K562 (cell line): ENCODE data around the gene PIK3C2A. TPM values are rescaled to one million over a fixed set of nuclear protein-coding genes. Genes with fewer than 3 reads are reported as not detected.

ENCODE experiments used
- ATAC-seq: fragments of 200-7000 bp; cut with Tn5 transposase; 3 replicates; pipeline ENCODE4 v1.9.1; 2020; ENCODE audit warnings: moderate library complexity
- BruUV-seq: library from RNA; stranded (reverse); fragments of 400-500 nt; replicated peaks from 2 replicates; lab custom pipeline; 2021; lab: Mats Ljungman, UMichigan
- CTCF ChIA-PET: fragments of 300-600 bp; formaldehyde crosslinking; extraction: SDS; loops from one replicate; lab custom pipeline; 2021; ENCODE audit warnings: low intra/inter-chr PET ratio; lab: Yijun Ruan, JAX
- POLR2A ChIA-PET: fragments of 300-600, 350-650 bp; sonication (Branson Sonifier 250); formaldehyde crosslinking; extraction: SDS; loops from one replicate; lab custom pipeline; 2021; ENCODE audit warnings: antibody characterized with exemption, inconsistent platforms; lab: Yijun Ruan, JAX
- DNase-seq, 4 experiments: peaks; one replicate each; pipeline versions ENCODE4 v3.0.0 to v3.0.0-alpha.2; 2011 to 2018; ENCODE audit warnings: low spot score in 3 of 4, mixed read lengths in 3 of 4; ENCODE audit errors: extremely low read depth in 1 of 4
- FAIRE-seq: peaks from 2 replicates; lab custom pipeline; 2011; peaks lifted over from hg19 to GRCh38; lab: Jason Lieb, UNC
- H2AFZ ChIP-seq: 2 replicates; pipeline ENCODE4 v1.6.0; 2011; ENCODE audit warnings: low read depth, low read length, control low read depth, inconsistent platforms
- H3K27ac ChIP-seq: fragments of 200-600 bp; 3 replicates; pipeline ENCODE4 v1.8.0; 2011; ENCODE audit warnings: low read depth, mild to moderate bottlenecking, control low read depth, inconsistent platforms, low read length, moderate library complexity, mixed read lengths; ENCODE audit errors: extremely low read depth
- H3K27me3 ChIP-seq, 2 experiments: fragments of 300-600 bp in 1 of 2; 2 replicates in 1 of 2; 3 replicates in 1 of 2; pipeline versions ENCODE4 v1.6.0 to v1.8.0; 2011; ENCODE audit warnings: inconsistent platforms in 2 of 2, low read length in 2 of 2, mild to moderate bottlenecking in 1 of 2, mixed read lengths in 1 of 2, moderate library complexity in 1 of 2; ENCODE audit not compliant: control insufficient read depth in 2 of 2, insufficient read depth in 2 of 2
- H3K36me3 ChIP-seq: fragments of 300-600 bp; 3 replicates; pipeline ENCODE4 v1.8.0; 2011; ENCODE audit warnings: mild to moderate bottlenecking, low read length, inconsistent platforms; ENCODE audit not compliant: control insufficient read depth, insufficient read depth
- H3K4me1 ChIP-seq, 2 experiments: fragments of 200-600 bp in 1 of 2; replicated peaks in 1 of 2; 2 replicates in 1 of 2; 3 replicates in 1 of 2; pipeline versions ENCODE4 v1.5.1 to v1.8.0; 2011; ENCODE audit warnings: inconsistent platforms in 2 of 2, low read length in 2 of 2, mild to moderate bottlenecking in 1 of 2, mixed read lengths in 1 of 2, moderate library complexity in 1 of 2; ENCODE audit not compliant: control insufficient read depth in 2 of 2, insufficient read depth in 2 of 2
- H3K4me2 ChIP-seq: 2 replicates; pipeline ENCODE4 v1.6.1; 2011; ENCODE audit warnings: low read length, control low read depth, inconsistent platforms, mixed read lengths; ENCODE audit not compliant: insufficient read depth
- H3K4me3 ChIP-seq: fragments of 200-600 bp; sonication (generic), shearing (Covaris generic); 2 replicates; pipeline ENCODE4 v1.5.1; 2016; ENCODE audit warnings: control low read depth, inconsistent platforms
- H3K79me2 ChIP-seq: fragments of 200-600 bp; 3 replicates; pipeline ENCODE4 v1.8.0; 2011; ENCODE audit warnings: low read length, inconsistent platforms; ENCODE audit not compliant: control insufficient read depth, insufficient read depth
- H3K9ac ChIP-seq, 2 experiments: 2 replicates each; pipeline versions ENCODE4 v1.6.0 to v1.6.1; 2011; ENCODE audit warnings: low read depth in 2 of 2, low read length in 2 of 2, control low read depth in 1 of 2, inconsistent platforms in 1 of 2, mild to moderate bottlenecking in 1 of 2, mixed read lengths in 1 of 2; ENCODE audit not compliant: insufficient read depth in 1 of 2
- H3K9me1 ChIP-seq: one replicate; pipeline ENCODE4 v1.6.0; 2011; ENCODE audit warnings: inconsistent platforms, mild to moderate bottlenecking, low read length, moderate library complexity; ENCODE audit not compliant: control insufficient read depth, insufficient read depth
- H3K9me3 ChIP-seq: replicated peaks from 2 replicates; pipeline ENCODE4 v1.5.1; 2011; ENCODE audit warnings: low read depth, low read length, inconsistent platforms; ENCODE audit not compliant: control insufficient read depth, insufficient read depth
- H4K20me1 ChIP-seq: replicated peaks from 2 replicates; pipeline ENCODE4 v1.6.1; 2011; ENCODE audit warnings: low read length, inconsistent platforms, mixed read lengths; ENCODE audit not compliant: control insufficient read depth, insufficient read depth
- ELF4 ChIP-seq: fragments of 450-650 bp; formaldehyde crosslinking; IDR thresholded peaks from 2 replicates; pipeline ENCODE4 v1.4.0; 2022; ENCODE audit warnings: missing genetic modification characterization
- PCBP2 ChIP-seq: fragments of 200-400 bp; formaldehyde crosslinking; IDR thresholded peaks from 2 replicates; pipeline ENCODE4 v1.6.1; 2018; ENCODE audit warnings: low read length, low read depth, mild to moderate bottlenecking, moderate library complexity; ENCODE audit not compliant: poor library complexity, severe bottlenecking
- TBL1XR1 ChIP-seq, 2 experiments: IDR thresholded peaks; 2 replicates each; pipeline ENCODE4 v1.6.1; 2012; ENCODE audit warnings: improper control_type of control experiment in 2 of 2, low read length in 2 of 2, mild to moderate bottlenecking in 1 of 2
- ZNF316 ChIP-seq: fragments of 450-650 bp; IDR thresholded peaks from 2 replicates; pipeline ENCODE4 v1.6.1; 2016
- WGBS: fragments of 100-300 bp; shearing (Covaris generic); methylation state at CpG from one replicate; pipeline ENCODE4 v1.1.6; 2016; ENCODE audit warnings: low coverage, mixed read lengths; ENCODE audit not compliant: insufficient coverage; ENCODE audit errors: missing lambda C conversion rate; 5-methylcytosine and 5-hydroxymethylcytosine counted together
- in situ Hi-C: fragments of 300-500 bp; cut with MboI; formaldehyde crosslinking; loops from 4 replicates; pipeline ENCODE4 v1.15.0; 2018; ENCODE audit warnings: inconsistent platforms, mixed read lengths
- intact Hi-C: fragments of 100-400 bp; cut with micrococcal nuclease; formaldehyde crosslinking; loops from 2 replicates; pipeline ENCODE4 v1.14.2; 2022
- polyA plus RNA-seq, 8 experiments: library from polyadenylated mRNA; depleted of rRNA in 4 of 8; stranded (reverse) in 5 of 8; unstranded in 3 of 8; fragments of >200 nt; fragmentation: Nextera tagmentation in 2 of 8; fragmentation: Illumina TruSeq in 1 of 8; extraction: Ambion mirVana in 2 of 8; extraction: Trizol in 1 of 8; gene quantifications; 2 replicates each; pipeline versions ENCODE4 v1.2.1 to v1.2.3, GENCODE V29; 2011 to 2014; ENCODE audit warnings: inconsistent platforms in 1 of 8, missing spikeins in 1 of 8
- total RNA-seq, 7 experiments: library from RNA; depleted of rRNA in 6 of 7; stranded (reverse); fragments of >200 nt in 6 of 7; fragmentation: Illumina TruSeq in 2 of 7; extraction: Trizol in 2 of 7; gene quantifications; 2 replicates each; pipeline versions ENCODE4 v1.2.1 to v1.2.3, GENCODE V29; 2011 to 2021; ENCODE audit warnings: low replicate concordance in 1 of 7
- TF ChIP-seq, protein P1 (sequence below): sonication (generic); formaldehyde crosslinking; IDR thresholded peaks from 2 replicates; pipeline ENCODE4 v1.8.1; 2023; ENCODE audit warnings: missing genetic modification reagents, mild to moderate bottlenecking, borderline replicate concordance
- TF ChIP-seq, protein P2 (sequence below), 2 experiments: fragments of 450-650 bp in 1 of 2; sonication (generic) in 1 of 2; formaldehyde crosslinking; conservative IDR thresholded peaks; 2 replicates each; pipeline versions ENCODE4 v1.4.0 to v1.8.1; 2020 to 2022; ENCODE audit warnings: mild to moderate bottlenecking in 1 of 2, missing genetic modification reagents in 1 of 2

The PIK3C2A gene
- total and polyA plus RNA-seq, 9 of the 15 experiments (the other 6 are each of a cell fraction or from before 2014, with no cell fraction given): 3.1 to 25.2 (median 15.6) TPM

DNA sequence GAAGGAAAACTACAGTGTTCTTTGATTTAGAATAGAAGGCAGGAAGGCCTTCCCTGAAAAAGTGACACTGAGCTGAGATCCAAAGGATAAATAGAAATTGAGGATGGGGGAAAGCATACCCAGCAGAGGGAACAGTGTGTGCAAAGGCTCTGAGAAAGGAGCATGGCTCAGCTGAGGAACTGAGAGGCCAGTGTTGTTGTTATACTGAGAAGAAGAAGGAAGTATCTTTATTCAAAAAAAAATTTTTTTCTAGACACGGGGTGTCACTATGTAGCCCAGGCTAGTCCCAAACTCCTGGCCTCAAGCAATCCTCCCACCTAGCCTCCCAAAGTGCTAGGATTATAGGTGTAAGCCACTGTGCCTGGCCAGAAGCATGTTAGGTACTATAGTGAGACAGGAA is 3.5 kb upstream of the PIK3C2A start:
- Histone ChIP-seq H4K20me1 (no peaks in the 10 kb centered on the region), H2AFZ (no peak overlapping the region), H3K9me3 (0 out of 2 replicates have a peak, but pooled peaks cover 2% of the 10 kb centered on the region), H3K9me1 (no peaks in the 10 kb centered on the region), H3K27me3 (no peaks in the 10 kb centered on the region), H3K79me2 (peaks cover 15% of the 10 kb centered on the region), H3K9ac (no peak overlapping the region), H3K4me2 (no peak overlapping the region), H3K27ac (no peak overlapping the region), H3K4me1 (peaks cover 11 to 13% of the 10 kb centered on the region in 2 experiments; a peak in 4 of 5 replicates), H3K36me3 (no peaks in the 10 kb centered on the region), H3K4me3 (no peak overlapping the region)
- ATAC-seq (no peak), FAIRE-seq (no peak), DNase-seq (no peak)
- 20% methylated on average over 1 of the region's 1 CpG for WGBS
- BruUV-seq: no TSS peak
- ChIA-PET CTCF (no interaction called here), POLR2A (no interaction called here)
- in situ Hi-C loops (loop anchor here (10.0 kb wide), 1 partner anchor 256 kb away; no protein-coding TSS in a partner anchor), intact Hi-C loops (no loop called here)
- no peak for TF ChIP-seq ELF4 (CRISPR knock-in tag)
- TF ChIP-seq, protein P1, sequence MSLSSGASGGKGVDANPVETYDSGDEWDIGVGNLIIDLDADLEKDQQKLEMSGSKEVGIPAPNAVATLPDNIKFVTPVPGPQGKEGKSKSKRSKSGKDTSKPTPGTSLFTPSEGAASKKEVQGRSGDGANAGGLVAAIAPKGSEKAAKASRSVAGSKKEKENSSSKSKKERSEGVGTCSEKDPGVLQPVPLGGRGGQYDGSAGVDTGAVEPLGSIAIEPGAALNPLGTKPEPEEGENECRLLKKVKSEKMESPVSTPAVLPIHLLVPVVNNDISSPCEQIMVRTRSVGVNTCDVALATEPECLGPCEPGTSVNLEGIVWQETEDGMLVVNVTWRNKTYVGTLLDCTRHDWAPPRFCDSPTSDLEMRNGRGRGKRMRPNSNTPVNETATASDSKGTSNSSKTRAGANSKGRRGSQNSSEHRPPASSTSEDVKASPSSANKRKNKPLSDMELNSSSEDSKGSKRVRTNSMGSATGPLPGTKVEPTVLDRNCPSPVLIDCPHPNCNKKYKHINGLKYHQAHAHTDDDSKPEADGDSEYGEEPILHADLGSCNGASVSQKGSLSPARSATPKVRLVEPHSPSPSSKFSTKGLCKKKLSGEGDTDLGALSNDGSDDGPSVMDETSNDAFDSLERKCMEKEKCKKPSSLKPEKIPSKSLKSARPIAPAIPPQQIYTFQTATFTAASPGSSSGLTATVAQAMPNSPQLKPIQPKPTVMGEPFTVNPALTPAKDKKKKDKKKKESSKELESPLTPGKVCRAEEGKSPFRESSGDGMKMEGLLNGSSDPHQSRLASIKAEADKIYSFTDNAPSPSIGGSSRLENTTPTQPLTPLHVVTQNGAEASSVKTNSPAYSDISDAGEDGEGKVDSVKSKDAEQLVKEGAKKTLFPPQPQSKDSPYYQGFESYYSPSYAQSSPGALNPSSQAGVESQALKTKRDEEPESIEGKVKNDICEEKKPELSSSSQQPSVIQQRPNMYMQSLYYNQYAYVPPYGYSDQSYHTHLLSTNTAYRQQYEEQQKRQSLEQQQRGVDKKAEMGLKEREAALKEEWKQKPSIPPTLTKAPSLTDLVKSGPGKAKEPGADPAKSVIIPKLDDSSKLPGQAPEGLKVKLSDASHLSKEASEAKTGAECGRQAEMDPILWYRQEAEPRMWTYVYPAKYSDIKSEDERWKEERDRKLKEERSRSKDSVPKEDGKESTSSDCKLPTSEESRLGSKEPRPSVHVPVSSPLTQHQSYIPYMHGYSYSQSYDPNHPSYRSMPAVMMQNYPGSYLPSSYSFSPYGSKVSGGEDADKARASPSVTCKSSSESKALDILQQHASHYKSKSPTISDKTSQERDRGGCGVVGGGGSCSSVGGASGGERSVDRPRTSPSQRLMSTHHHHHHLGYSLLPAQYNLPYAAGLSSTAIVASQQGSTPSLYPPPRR (CRISPR knock-in tag): no peak
- TF ChIP-seq PCBP2: no peak
- TF ChIP-seq ZNF316: no peak
- TF ChIP-seq, protein P2, sequence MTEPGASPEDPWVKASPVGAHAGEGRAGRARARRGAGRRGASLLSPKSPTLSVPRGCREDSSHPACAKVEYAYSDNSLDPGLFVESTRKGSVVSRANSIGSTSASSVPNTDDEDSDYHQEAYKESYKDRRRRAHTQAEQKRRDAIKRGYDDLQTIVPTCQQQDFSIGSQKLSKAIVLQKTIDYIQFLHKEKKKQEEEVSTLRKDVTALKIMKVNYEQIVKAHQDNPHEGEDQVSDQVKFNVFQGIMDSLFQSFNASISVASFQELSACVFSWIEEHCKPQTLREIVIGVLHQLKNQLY (CRISPR knock-in tag; conservative IDR thresholded peaks at IDR 0.05): no peak
- no peak for TF ChIP-seq TBL1XR1 (IDR thresholded peaks at IDR 0.05; ENCODE audit: low read length in 2 of 2)
